Activated T-cell treated with anti-CD3 and anti-CD28 coated beads for 1 hour (primary cell): ENCODE results near the gene PHF14.
"Not testable (repeated sequence)": the region's sequence is repeated elsewhere in the genome, so short reads cannot be mapped to it uniquely, and the experiment has no call there.

Experiments
- DNase-seq: peaks from one replicate; pipeline ENCODE4 v3.0.0-alpha.2; 2020; ENCODE audit warnings: low read depth

PHF14 gene

DNA sequence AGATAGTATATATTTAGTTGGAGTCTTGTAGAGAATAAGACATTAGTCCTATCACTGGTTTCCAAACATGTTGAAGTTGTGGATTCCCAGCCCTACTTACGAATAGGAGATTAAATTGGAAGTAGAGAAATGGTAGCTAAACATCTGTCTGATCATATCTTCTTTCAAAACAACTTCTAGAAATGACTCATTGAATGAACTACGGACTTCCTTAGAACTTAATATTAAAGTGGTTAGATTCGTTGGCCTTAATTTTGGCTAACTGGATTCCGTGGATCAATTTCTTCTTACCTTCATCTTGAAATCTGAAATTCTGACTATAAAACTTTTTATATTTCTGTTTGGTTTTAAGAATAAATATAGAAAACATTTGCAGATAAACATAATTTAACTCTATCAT, 3.4 kb downstream of the PHF14 start:
- DNase-seq = no peak

GRCh38 chr7:10981317-10981716, 7.6 kb downstream of the PHF14 start:
- no peak for DNase-seq

DNA sequence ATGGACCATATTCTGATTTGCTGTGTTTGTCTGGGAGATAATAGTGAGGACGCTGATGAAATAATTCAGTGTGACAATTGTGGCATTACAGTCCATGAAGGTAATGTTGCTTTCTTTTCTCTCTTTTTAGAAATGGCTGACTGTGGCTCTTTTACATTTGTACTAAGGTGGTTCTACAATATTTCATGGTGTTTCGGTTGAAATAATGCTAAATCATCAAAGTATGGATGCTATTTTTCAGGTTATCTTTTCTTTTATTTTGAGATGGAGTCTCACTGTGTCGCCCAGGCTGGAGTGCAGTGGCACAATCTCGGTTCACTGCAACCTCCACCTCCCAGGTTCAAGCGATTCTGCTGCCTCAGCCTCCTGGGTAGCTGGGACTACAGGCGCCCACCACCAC, 17.1 kb downstream of the PHF14 start:
- not testable (repeated sequence) for DNase-seq

DNA sequence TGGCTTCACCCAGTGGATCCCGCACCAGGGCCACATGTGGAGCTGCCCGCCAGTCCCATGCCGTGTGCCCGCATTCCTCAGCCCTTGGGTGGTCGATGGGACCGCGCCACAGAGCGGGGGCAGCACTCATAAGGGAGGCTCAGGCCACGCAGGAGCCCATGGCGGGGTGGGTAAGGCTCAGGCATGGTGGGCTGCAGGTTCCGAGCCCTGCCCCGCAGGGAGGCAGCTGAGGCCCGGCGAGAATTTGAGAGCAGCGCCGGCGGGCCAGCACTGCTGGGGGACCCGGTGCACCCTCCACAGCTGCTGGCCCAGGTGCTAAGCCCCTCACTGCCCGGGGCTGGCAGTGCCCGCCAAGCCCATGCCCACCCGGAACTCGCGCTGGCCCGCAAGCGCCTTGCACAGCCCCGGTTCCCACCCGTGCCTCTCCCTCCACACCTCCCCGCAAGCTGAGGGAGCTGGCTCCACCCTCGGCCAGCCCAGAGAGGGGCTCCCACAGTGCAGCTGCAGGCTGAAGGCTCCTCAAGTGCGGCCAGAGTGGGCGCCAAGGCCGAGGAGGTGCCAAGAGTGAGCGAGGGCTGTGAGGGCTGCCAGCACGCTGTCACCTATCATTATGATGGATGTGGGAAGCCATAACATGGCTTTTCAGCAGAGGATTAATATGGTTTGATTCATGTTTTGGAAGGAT, 22.0 kb downstream of the PHF14 start:
- not testable (repeated sequence) for DNase-seq

GRCh38 chr7:10998996-10999757, 25.5 kb downstream of the PHF14 start:
- DNase-seq = no peak

DNA sequence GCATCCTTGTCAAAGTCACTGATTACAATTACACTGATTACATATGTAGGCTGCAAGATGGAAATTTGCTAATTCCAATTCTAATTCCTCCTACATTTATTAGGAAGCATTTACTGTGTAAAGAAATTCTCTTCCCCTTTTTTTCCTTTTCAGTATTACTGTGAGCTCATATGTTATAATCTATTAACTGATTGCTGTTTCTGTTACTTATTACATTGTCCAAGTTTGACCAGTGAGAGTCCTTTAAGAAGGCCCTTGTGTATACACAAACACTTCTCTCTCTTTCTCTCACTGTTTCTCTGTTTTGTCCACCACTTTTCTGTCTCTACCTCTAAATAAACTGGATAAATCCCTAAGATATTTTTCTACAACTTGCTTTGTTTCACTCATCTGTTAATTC, 31.5 kb downstream of the PHF14 start:
- no peak for DNase-seq

DNA sequence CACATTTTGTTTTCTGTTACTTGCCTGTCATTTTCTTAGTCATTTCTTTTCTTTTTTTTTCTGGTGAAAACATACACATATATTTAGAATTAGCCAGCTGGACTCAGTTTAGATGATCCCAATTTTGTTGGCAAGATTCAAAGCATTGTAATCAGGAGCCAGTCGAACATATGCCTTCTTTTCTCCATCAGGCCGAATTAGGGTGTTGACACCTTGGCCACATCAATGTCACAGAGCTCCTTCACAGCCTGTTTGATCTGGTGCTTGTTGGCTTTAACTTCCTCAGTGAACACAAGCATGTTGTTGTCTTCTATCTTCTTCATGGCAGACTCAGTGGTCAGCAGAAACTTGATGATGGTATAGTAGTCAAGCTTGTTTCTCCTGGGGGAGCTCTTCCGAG, 32.6 kb downstream of the PHF14 start:
- DNase-seq = no peak

DNA sequence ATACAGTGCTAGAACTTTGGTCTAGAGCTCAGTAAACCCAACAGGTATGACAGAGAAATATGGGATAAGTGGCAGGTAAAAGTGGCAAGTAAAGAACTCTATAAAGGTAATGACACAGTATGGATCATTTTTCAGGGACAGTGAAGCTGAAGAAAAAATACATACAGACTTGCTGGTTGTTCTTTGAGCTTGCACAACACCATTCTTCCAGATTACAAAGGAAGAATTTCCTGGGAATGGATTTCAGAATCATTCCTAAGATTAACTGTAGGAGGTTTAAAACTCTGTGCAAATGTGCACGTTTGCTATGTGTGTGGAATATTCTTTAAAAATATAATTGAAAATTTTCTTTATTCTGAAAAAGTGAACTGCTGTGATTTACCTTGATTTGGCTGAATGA, 36.0 kb downstream of the PHF14 start:
- DNase-seq = no peak

DNA sequence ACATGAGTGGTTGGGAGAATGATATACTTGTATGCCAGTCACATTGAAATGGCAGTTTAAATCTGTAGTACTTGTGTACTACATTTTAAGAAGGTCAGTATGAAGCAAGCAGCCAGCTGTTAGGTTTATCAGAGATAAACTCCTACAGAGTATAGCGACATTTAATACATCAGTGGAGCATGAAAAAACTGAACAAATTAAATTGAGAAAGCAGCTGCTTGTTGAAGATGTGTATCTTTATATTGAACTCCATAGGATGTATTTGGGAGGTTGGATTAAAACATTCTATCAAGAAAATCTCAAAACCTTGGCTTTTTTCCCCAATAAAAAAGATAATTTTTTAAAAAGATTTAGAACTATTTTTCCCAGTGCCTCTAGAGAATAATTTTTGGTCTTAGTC, 47.8 kb downstream of the PHF14 start:
- no peak for DNase-seq

GRCh38 chr7:11026452-11027359, 53.0 kb downstream of the PHF14 start:
- DNase-seq = no peak

DNA sequence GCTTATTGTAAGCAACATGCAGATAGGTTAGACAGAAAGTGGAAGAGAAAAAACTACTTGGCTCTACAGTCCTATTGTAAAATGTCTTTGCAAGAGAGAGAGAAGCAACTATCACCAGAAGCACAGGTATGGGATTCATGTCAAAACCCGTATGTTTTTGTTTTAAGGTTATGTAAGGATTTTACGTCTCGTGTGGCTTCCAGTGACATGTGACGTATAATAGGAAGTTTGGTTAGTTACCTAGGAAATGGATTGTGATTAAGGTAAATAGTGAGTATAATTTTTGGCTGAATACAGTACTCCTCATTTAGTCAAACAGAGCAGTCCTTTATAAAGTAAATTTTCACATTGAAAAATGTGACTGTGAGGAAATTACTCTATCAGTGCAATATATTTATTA, 62.0 kb downstream of the PHF14 start:
- no peak for DNase-seq

DNA sequence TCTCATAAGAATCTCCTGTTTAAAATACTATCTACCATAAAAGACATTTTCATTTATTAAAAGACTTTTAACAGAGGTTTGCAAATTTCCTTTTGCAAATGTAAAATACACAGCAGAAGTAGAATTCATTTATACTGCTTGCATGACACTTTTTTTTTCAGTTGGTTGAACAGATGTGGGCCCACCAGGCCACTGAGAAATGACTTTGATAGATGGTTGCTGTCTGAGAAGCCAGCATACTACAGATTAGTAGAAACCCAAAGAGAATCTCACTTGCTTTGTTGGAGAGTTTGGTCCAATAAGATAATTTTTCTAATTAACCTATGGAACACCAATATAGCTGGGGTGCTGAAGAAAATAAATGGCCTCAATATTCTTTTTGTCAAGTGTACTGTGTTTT, 66.3 kb downstream of the PHF14 start:
- DNase-seq = no peak

- DNase-seq = no peak
These were observed 80.4 kb downstream of the PHF14 start for GRCh38 chr7:11054033-11054432.

DNA sequence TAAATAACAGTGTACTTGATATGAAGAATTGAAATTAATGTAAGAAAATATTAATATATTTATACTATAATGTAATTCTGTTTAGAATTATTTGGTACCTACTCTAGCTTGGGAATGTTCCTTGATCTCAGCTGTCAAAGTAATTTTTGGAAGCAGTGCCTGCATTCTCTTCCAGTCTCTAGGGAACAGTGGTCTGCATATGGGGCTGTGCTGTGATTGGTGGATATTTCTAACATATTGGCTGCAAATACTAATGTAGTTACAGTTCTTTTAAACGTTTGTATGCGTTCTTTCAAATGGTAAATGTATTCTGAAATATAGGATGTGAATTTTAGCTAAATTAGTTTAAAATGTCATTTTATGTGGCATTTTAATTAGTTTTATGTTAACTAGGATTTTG, 87.2 kb downstream of the PHF14 start:
- no peak for DNase-seq

- no peak for DNase-seq
These were observed 88.4 kb downstream of the PHF14 start for GRCh38 chr7:11062110-11062509.

GRCh38 chr7:11069591-11069990, 95.9 kb downstream of the PHF14 start:
- DNase-seq = no peak

- no peak for DNase-seq
These were observed 104.1 kb downstream of the PHF14 start for GRCh38 chr7:11077816-11078215.

DNA sequence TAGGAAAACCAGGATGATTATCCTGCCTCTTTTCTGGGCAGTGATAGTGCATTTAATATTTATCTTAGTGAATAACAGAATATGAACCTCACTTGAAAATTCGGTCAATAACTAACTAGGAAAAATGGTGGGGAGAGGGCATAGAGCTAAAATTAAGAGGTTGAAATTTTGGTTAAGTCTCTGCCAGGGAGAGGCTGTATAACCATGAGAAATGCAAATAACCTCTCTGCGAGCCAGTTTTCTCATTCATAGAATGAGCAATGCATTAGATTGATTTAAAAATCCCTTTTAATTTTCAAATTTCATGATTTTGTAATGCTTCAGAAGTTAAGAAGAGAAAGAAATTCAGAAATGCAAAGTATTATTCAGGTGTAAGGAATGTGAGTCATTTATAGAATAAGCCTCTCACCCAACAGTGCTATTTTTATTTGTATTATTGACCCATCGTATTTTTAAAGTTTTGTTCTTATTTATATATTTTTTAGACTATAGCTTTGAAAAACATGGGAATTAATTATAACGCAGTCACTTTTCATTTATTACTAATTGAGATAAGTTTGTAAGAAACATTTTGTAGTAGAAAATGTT, 104.7 kb downstream of the PHF14 start:
- no peak for DNase-seq

DNA sequence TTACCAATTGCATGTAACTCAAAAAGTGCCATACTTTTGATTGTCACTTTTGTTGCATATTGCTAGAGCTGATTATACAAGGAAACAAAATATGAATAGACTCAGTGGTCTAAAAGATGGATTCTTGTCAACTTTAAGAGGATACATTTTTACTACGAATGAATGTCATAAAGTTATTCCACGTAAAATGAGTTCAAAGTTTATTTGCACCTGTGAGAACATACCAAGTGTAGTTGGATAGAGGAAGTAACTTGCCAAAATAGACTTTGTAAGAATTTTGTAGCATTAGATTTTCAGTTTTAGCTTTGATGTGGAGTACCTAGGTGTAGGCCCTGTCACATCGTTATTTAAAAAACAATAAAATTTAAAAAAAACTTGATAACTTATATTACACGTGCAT, 106.2 kb downstream of the PHF14 start:
- no peak for DNase-seq

DNA sequence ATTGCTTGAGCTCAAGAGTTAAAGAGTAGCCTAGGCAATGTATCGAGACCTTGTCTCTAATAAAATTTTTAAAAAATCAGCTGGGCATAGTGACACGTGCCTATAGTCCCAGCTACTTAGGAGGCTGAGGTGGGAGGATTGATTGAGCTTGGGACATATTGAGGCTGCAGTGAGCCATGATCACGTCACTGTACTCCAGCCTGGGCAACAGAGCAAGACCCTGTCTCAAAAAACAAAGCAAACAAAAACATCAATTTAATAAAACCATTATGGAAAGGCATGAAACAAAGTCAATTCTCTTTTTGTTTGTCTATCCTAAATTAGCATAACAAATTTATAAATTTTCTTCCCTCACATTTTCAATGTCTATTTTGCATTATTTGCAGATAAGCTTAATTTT, 108.4 kb downstream of the PHF14 start:
- DNase-seq = no peak

DNA sequence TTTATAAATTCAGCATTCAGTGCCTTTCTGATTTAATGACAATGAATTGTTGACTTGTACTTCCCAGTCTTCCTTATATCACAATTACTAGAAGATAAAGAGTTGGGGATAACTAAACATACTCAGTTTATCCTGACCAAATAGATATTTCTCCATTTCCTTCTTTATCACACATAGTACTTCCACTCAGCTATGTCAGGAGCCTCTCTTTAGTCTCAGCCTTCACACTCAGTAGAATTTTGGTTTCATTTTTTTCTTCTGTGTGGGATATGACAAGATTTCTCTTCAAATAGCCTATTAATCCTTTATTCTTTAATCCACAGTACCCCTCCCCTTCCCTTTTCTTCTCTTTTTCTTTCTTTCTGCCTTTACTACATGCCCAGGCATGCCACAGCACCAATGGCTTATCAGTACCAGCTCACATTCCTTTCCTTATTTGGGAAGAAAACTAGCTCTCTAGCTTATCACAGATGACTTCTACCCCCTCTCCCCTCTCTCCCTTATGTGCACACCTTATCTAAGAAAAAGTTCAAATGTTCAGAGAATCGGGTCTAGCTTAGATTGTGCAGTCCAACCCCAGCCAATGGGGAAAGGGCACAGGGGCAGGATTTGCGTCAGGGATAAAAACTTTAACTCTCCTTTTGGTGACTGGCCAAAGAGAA, 109.0 kb downstream of the PHF14 start:
- no peak for DNase-seq

GRCh38 chr7:11083214-11083568, 109.5 kb downstream of the PHF14 start:
- DNase-seq = no peak
